NCI-H82 treated with DMSO at 0.1 percent for 48 hours (cell line): ENCODE data around the gene C11orf68.

Experiments used
- DNase-seq: peaks from one replicate; lab custom pipeline; 2025; ENCODE audit not compliant: unreplicated experiment; lab: John Stamatoyannopoulos, UW

Gene C11orf68

GRCh38 chr11:65872586-65873317, 46.1 kb downstream of the C11orf68 start, which contains the start of gene EFEMP2:
TSS of gene EFEMP2 (minus strand) at chr11:65872800. CDS start at chr11:65872354, 446 bp downstream.
- no peak for DNase-seq

DNA sequence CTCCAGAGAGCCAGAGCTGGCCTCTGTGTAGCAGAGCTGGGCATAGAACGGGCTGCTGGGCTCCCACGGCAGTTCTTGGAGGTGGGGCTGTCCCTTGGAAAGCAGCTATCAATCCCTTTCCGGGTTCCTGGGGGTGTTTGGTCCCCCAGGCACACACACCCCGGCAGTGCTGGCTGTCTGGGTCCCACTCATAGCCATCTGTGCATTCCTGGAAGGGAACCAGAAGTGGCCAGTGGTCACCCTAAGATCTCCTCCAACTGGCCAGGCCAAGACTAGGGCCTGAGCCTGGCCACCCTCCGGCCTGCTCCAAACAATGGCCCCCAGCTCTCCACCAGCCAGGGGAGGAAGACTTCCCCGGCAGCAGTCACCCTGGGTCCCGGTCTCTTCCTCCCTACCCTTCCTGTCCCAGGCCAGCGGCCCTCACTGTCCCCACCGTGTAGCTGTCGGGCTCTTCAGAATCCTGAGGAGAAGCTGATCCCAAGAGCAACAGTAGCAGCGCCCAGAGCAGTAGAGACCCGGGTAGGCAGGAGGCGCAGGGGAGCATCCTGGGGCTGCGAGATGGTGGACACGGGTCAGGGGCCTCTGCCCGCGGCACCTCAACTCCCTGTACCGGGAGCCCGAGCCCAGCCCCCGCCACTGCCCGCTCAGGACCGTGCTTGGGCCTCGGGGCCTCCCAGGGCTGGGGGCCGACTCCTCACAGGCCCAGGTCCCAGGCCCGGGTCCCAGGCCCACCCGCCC, 46.9 kb downstream of the C11orf68 start:
- no peak for DNase-seq

GRCh38 chr11:65870706-65871681, 47.9 kb downstream of the C11orf68 start:
- DNase-seq = no peak

- no peak for DNase-seq
Observed at GRCh38 chr11:65870307-65870658, 48.6 kb downstream of the C11orf68 start.

- no peak for DNase-seq
Observed at GRCh38 chr11:65869643-65870306, 49.1 kb downstream of the C11orf68 start.

- no peak for DNase-seq
Observed at GRCh38 chr11:65868907-65869306, 50.0 kb downstream of the C11orf68 start.

DNA sequence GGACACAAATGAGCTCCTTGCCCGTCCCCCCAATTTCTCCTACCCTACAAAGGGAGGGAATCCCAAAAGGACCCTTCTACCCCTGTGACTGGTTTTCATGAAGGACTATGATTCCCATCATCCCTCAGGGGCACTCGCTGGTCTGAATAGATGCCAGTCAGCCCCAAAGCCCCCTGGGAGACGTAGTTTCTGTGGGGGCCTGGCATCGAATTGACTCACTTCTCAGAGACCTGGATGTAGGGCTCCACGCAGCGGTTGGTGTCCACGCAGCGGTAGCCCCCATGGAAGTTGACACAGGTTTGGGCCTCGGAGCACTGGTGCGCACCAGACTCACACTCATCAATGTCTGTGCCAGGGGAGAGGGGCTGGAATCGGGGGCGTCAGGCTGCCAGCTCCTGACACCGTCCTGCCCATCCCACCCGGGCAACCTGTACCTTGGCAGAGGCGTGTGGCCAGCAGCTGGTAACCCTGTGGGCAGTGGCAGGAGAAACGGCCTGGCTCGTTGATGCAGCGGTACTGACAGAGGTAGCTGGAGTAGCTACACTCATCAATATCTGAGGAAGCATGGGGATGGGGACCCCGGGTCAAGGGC, 50.7 kb downstream of the C11orf68 start:
- DNase-seq = no peak

DNA sequence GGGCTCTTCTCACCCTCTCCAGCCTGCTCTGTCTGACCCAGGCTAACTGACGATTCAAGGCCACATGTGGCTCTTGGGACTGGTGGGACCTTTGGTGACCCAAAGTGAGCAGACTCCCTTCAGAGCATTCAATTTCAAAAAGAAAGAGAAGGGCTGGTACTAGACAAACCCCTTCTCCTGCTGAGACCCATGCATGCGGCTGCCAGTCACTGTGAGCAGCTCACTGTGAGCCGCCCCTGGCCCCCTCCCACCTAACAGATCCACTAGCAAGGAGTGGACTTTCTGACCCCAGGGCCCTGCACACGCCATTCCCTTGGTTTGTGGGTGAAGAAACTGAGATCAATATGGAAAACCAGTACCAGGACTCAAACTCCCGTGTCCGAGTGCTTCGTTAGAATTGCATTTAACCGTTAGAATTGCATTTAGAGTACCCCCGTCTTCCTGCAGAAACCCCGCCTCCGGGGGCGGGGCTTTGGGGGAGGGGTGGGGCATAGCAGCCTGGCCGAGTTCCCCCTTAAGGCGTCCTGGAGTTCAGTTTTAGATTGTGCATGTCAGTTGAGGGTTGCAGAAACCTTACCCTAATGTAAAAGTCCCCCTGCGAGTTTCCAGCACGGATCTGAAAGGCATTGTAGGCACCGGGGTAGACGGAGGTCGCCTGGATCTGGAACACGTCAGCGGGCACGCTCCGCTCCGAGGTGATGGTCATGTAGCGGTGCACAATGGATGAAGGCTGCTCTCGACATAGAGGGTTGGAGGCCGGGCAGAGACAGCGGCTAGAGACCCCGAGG, 51.4 kb downstream of the C11orf68 start:
- DNase-seq = no peak
